ENCODE measurements around the gene AQP1.

The AQP1 gene

GRCh38 chr7:30938435-30939316 lies 27.0 kb downstream of the AQP1 start:
- ATAC-seq: peak; percentile 43 to 48

- ATAC-seq: no peak
These were observed 30.1 kb downstream of the AQP1 start for GRCh38 chr7:30941582-30942323.

- no peak for ATAC-seq
These were observed 38.5 kb downstream of the AQP1 start for GRCh38 chr7:30950197-30950596.

GRCh38 chr7:30954914-30955313 lies 43.3 kb downstream of the AQP1 start:
- ATAC-seq: no peak

GRCh38 chr7:30956704-30957103 lies 45.1 kb downstream of the AQP1 start:
- ATAC-seq: no peak

- ATAC-seq: no peak
These were observed 52.2 kb downstream of the AQP1 start, which contains the start of gene GHRHR for GRCh38 chr7:30963842-30964241. Gene GHRHR, plus strand, starts transcription at chr7:30963953. Its CDS starts 116 bp downstream, at chr7:30964069.

GRCh38 chr7:30965372-30965771 lies 53.7 kb downstream of the AQP1 start:
- no peak for ATAC-seq

- no peak for ATAC-seq
These were observed 54.2 kb downstream of the AQP1 start for GRCh38 chr7:30965883-30966282.

GRCh38 chr7:30968294-30968693 lies 56.6 kb downstream of the AQP1 start:
- no peak for ATAC-seq

- no peak for ATAC-seq
These were observed 57.3 kb downstream of the AQP1 start for GRCh38 chr7:30968747-30969603.

GRCh38 chr7:30969604-30969970 lies 57.9 kb downstream of the AQP1 start:
- peak in 1 of 2 donors; percentile 14 for ATAC-seq

GRCh38 chr7:30970074-30970473 lies 58.4 kb downstream of the AQP1 start:
- ATAC-seq: no peak

GRCh38 chr7:30970594-30971094 lies 59.0 kb downstream of the AQP1 start:
- no peak for ATAC-seq

GRCh38 chr7:30971440-30971839 lies 59.8 kb downstream of the AQP1 start:
- ATAC-seq: no peak

- no peak for ATAC-seq
These were observed 60.3 kb downstream of the AQP1 start for GRCh38 chr7:30971840-30972563.

GRCh38 chr7:30973292-30973691 lies 61.6 kb downstream of the AQP1 start:
- no peak for ATAC-seq

GRCh38 chr7:30973791-30974604 lies 62.3 kb downstream of the AQP1 start:
- ATAC-seq: no peak

GRCh38 chr7:30974605-30975255 lies 63.1 kb downstream of the AQP1 start:
- ATAC-seq: peak; percentile 61 to 74
